Astrocyte (in vitro differentiated cells and primary cell): ENCODE results near the gene MYO3B. TPM values are rescaled to one million over a fixed set of nuclear protein-coding genes. Genes with fewer than 3 reads are reported as not detected.

Experiments used
- DNase-seq: peaks from one replicate; pipeline ENCODE4 v3.0.0-alpha.2; 2010; ENCODE audit warnings: low read depth
- FAIRE-seq: peaks from 2 replicates; lab custom pipeline; 2011; peaks lifted over from hg19 to GRCh38; lab: Jason Lieb, UNC
- H2AFZ ChIP-seq: 2 replicates; pipeline ENCODE4 v1.6.0; 2012; ENCODE audit warnings: low read depth, low read length, inconsistent platforms
- H3K27ac ChIP-seq: 2 replicates; pipeline ENCODE4 v1.5.1; 2011; ENCODE audit warnings: low read depth, low read length, inconsistent platforms
- H3K27me3 ChIP-seq: 2 replicates; pipeline ENCODE4 v1.6.0; 2011; ENCODE audit warnings: low read length, inconsistent platforms; ENCODE audit not compliant: insufficient read depth
- H3K36me3 ChIP-seq: 2 replicates; pipeline ENCODE4 v1.5.1; 2011; ENCODE audit warnings: low read length, inconsistent platforms; ENCODE audit not compliant: insufficient read depth
- H3K4me1 ChIP-seq: 2 replicates; pipeline ENCODE4 v1.5.1; 2011; ENCODE audit warnings: low read length, inconsistent platforms; ENCODE audit not compliant: insufficient read depth
- H3K4me2 ChIP-seq: 2 replicates; pipeline ENCODE4 v1.6.0; 2012; ENCODE audit warnings: low read length, inconsistent platforms
- H3K4me3 ChIP-seq: 2 replicates; pipeline ENCODE4 v1.5.1; 2011; ENCODE audit warnings: low read depth, mild to moderate bottlenecking, low read length, inconsistent platforms; ENCODE audit not compliant: insufficient read depth
- H3K79me2 ChIP-seq: 2 replicates; pipeline ENCODE4 v1.6.0; 2012; ENCODE audit warnings: mild to moderate bottlenecking, low read length, inconsistent platforms; ENCODE audit not compliant: insufficient read depth
- H3K9ac ChIP-seq: 2 replicates; pipeline ENCODE4 v1.6.0; 2012; ENCODE audit warnings: mild to moderate bottlenecking, low read length, inconsistent platforms
- H3K9me3 ChIP-seq: 2 replicates; pipeline ENCODE4 v1.5.1; 2012; ENCODE audit warnings: low read depth, mild to moderate bottlenecking, low read length, inconsistent platforms; ENCODE audit not compliant: insufficient read depth
- H4K20me1 ChIP-seq: 2 replicates; pipeline ENCODE4 v1.6.0; 2012; ENCODE audit warnings: low read length, inconsistent platforms; ENCODE audit not compliant: insufficient read depth
- H3K27ac Mint-ChIP-seq: one replicate; pipeline ENCODE4 v1.8.0; 2021; ENCODE audit warnings: mild to moderate bottlenecking, mixed read lengths; ENCODE audit not compliant: unreplicated experiment
- H3K27me3 Mint-ChIP-seq: one replicate; pipeline ENCODE4 v1.8.0; 2021; ENCODE audit warnings: low read depth, mixed read lengths; ENCODE audit not compliant: unreplicated experiment
- H3K36me3 Mint-ChIP-seq: one replicate; pipeline ENCODE4 v1.8.0; 2021; ENCODE audit warnings: low read depth, mixed read lengths; ENCODE audit not compliant: unreplicated experiment
- H3K4me1 Mint-ChIP-seq: one replicate; pipeline ENCODE4 v1.8.0; 2021; ENCODE audit warnings: low read depth, mixed read lengths; ENCODE audit not compliant: unreplicated experiment
- H3K4me3 Mint-ChIP-seq: one replicate; pipeline ENCODE4 v1.8.0; 2021; ENCODE audit warnings: mild to moderate bottlenecking, moderate library complexity, mixed read lengths; ENCODE audit not compliant: unreplicated experiment
- H3K9me3 Mint-ChIP-seq: one replicate; pipeline ENCODE4 v1.8.0; 2021; ENCODE audit warnings: mild to moderate bottlenecking, mixed read lengths; ENCODE audit not compliant: unreplicated experiment
- CTCF ChIP-seq: IDR thresholded peaks from 2 replicates; pipeline ENCODE4 v1.5.1; 2011; ENCODE audit warnings: low read depth, mild to moderate bottlenecking, inconsistent platforms, low read length, moderate library complexity; ENCODE audit not compliant: insufficient read depth
- EZH2 ChIP-seq: IDR thresholded peaks from 2 replicates; pipeline ENCODE4 v1.6.1; 2012; ENCODE audit warnings: mild to moderate bottlenecking, low read length, inconsistent platforms; ENCODE audit not compliant: insufficient read depth
- total RNA-seq: library from RNA; stranded (reverse); gene quantifications from 2 replicates; pipeline ENCODE4 v1.2.1, GENCODE V29; 2021

MYO3B gene
- total RNA-seq, 1 donor from 2014 or later: not detected

DNA sequence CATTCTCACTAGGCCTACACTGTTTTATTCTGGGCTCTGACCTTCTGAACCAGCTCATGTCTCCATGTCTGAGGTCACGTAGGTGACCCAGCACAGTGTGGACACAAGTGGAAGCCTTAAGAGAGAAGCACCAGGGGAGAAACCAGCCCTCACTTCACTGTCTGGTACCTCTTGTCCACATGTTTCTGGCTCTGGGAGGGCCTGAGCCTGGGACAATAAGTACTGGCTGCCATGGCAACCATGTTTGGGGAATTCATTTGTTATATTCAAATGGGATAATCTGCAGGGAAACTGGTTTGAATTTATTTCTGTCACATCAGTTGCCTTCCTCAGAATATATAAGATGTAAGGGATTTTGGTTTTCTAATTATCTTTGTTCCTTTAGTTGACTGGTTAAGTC is 23.3 kb downstream of the MYO3B start:
- Histone ChIP-seq H4K20me1 (no peaks in the 10 kb centered on the region), H3K27me3 (no peaks in the 10 kb centered on the region), H3K4me2 (no peak overlapping the region), H3K9me3 (no peaks in the 10 kb centered on the region), H3K4me3 (no peak overlapping the region), H3K36me3 (no peaks in the 10 kb centered on the region), H3K9ac (no peak overlapping the region), H2AFZ (no peak overlapping the region), H3K27ac (no peak overlapping the region), H3K79me2 (no peaks in the 10 kb centered on the region), H3K4me1 (no peaks in the 10 kb centered on the region)
- no peak overlapping the region for H3K4me3 Mint-ChIP-seq
- H3K27ac Mint-ChIP-seq: no peak overlapping the region
- H3K4me1 Mint-ChIP-seq: peaks cover 5% of the 10 kb centered on the region
- no peaks in the 10 kb centered on the region for H3K36me3 Mint-ChIP-seq
- no peaks in the 10 kb centered on the region for H3K9me3 Mint-ChIP-seq
- H3K27me3 Mint-ChIP-seq: peaks cover 6% of the 10 kb centered on the region
- no peak for FAIRE-seq
- no peak for DNase-seq
- TF ChIP-seq EZH2 (no peak), CTCF (no peak)

DNA sequence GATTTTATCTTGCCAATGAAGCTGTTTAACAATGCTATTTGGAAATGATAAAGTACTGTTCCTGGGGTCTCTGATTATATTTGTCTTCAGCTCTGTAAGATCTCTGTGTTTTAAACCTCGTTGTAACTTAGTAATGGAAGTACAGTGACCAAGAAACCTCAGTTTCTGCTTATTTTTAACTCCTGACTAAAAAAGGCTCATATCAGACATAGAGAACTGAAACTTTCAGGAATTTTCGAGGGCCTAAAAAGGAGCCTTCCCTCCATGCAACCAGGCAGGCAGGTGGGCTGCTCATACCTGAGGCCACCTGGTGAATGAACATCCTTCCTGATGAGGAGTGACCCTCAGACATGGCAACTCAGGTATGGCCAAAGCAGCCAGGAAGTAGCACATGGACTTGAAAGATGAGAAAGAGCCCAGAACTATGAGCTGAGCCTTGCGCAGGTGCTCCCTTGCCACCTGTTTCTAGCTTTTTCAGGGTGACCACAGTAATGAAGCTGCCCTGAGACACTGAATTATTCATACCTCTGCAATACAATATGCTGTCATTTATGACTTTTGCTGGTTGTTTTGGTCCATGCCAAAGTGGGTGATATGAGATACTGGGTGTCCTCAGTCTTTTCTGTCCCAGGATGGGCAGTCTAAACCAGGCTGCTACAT is 23.9 kb downstream of the MYO3B start:
- Histone ChIP-seq H3K27ac (no peak overlapping the region), H3K4me2 (no peak overlapping the region), H3K4me1 (no peaks in the 10 kb centered on the region), H3K9me3 (no peaks in the 10 kb centered on the region), H3K79me2 (no peaks in the 10 kb centered on the region), H3K27me3 (no peaks in the 10 kb centered on the region), H4K20me1 (no peaks in the 10 kb centered on the region), H3K36me3 (no peaks in the 10 kb centered on the region), H3K4me3 (no peak overlapping the region), H3K9ac (no peak overlapping the region), H2AFZ (no peak overlapping the region)
- DNase-seq (no peak), FAIRE-seq (no peak)
- H3K4me3 Mint-ChIP-seq: no peak overlapping the region
- H3K27ac Mint-ChIP-seq: no peak overlapping the region
- H3K4me1 Mint-ChIP-seq: peaks cover 5% of the 10 kb centered on the region
- no peaks in the 10 kb centered on the region for H3K36me3 Mint-ChIP-seq
- peaks cover 6% of the 10 kb centered on the region for H3K27me3 Mint-ChIP-seq
- TF ChIP-seq CTCF: no peak
- no peak for TF ChIP-seq EZH2
- H3K9me3 Mint-ChIP-seq: peaks cover 2% of the 10 kb centered on the region

DNA sequence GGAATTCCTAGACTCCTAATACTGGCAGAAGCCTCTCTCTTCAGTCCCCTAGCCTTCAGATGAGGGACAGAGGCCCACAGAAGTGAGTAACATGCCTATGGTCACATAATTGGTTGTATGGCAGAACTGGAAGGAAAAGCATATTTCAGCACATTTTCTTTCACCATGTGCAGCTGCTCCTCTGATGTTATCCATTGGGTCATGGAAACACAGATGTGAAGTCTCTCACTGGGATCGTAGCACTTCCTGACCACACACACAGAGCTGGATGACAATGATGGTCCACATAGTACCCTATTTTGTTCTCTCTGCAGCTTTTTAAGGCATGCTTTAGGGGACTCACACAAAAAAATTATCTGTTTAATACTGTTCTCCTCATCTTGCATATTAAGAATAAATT is 24.5 kb downstream of the MYO3B start:
- Histone ChIP-seq H3K9ac (no peak overlapping the region), H3K36me3 (no peaks in the 10 kb centered on the region), H3K4me2 (no peak overlapping the region), H3K4me3 (no peak overlapping the region), H4K20me1 (no peaks in the 10 kb centered on the region), H3K27me3 (no peaks in the 10 kb centered on the region), H3K79me2 (no peaks in the 10 kb centered on the region), H3K4me1 (no peaks in the 10 kb centered on the region), H3K27ac (no peak overlapping the region), H2AFZ (no peak overlapping the region), H3K9me3 (no peaks in the 10 kb centered on the region)
- Mint-ChIP-seq H3K4me3 (no peak overlapping the region), H3K27me3 (peaks cover 3% of the 10 kb centered on the region), H3K4me1 (peaks cover 5% of the 10 kb centered on the region), H3K9me3 (peaks cover 6% of the 10 kb centered on the region), H3K36me3 (no peaks in the 10 kb centered on the region), H3K27ac (no peak overlapping the region)
- TF ChIP-seq CTCF (no peak), EZH2 (no peak)
- FAIRE-seq (no peak), DNase-seq (no peak)
